Fibroblast of mammary gland (primary cell): Measurements from ENCODE around the gene JPT2.

Experiments
- DNase-seq: peaks from one replicate; pipeline ENCODE4 v3.0.0-alpha.2; 2010; ENCODE audit warnings: low read depth
- H3K4me3 ChIP-seq: 2 replicates; pipeline ENCODE4 v1.5.1; 2011; ENCODE audit warnings: low read depth, mild to moderate bottlenecking, low read length, moderate library complexity; ENCODE audit not compliant: control insufficient read depth
- CTCF ChIP-seq: conservative IDR thresholded peaks from 2 replicates; pipeline ENCODE4 v1.5.1; 2011; ENCODE audit warnings: low read depth, low read length, inconsistent platforms; ENCODE audit not compliant: control insufficient read depth, insufficient read depth

Gene JPT2

GRCh38 chr16:1723450-1724147, 45.5 kb downstream of the JPT2 start:
- peak; percentile 45 for DNase-seq
- peak; percentile 76 for TF ChIP-seq CTCF
- no peak overlapping the region for H3K4me3 ChIP-seq

- DNase-seq = no peak
- no peak for TF ChIP-seq CTCF
- H3K4me3 ChIP-seq = no peak overlapping the region
These were observed 46.4 kb downstream of the JPT2 start for GRCh38 chr16:1724491-1724890.

GRCh38 chr16:1726661-1727502, 48.8 kb downstream of the JPT2 start:
- DNase-seq = no peak
- TF ChIP-seq CTCF = no peak
- H3K4me3 ChIP-seq = no peak overlapping the region

GRCh38 chr16:1727651-1728624, 49.9 kb downstream of the JPT2 start:
- no peak overlapping the region for H3K4me3 ChIP-seq
- DNase-seq = no peak
- TF ChIP-seq CTCF = no peak

GRCh38 chr16:1729026-1729425, 50.9 kb downstream of the JPT2 start:
- no peak overlapping the region for H3K4me3 ChIP-seq
- no peak for TF ChIP-seq CTCF
- no peak for DNase-seq

GRCh38 chr16:1729445-1729844, 51.4 kb downstream of the JPT2 start:
- no peak overlapping the region for H3K4me3 ChIP-seq
- no peak for DNase-seq
- TF ChIP-seq CTCF = no peak
